Measurements from ENCODE around the gene PORCN.
A peak's percentile ranks its signal among the peaks of the same experiment; 100 is the strongest.
"Not testable (repeated sequence)": the region's sequence is repeated elsewhere in the genome, so short reads cannot be mapped to it uniquely, and the experiment has no call there.

The PORCN gene

GRCh38 chrX:48541140-48541814 is 32.5 kb downstream of the PORCN start:
- DNase-seq (ENCODE audit: low read depth): no peak

- DNase-seq (ENCODE audit: low read depth): no peak
Observed at GRCh38 chrX:48548871-48549270, 40.1 kb downstream of the PORCN start.

- DNase-seq (ENCODE audit: low read depth): not testable (repeated sequence)
Observed at GRCh38 chrX:48555731-48556325, 47.0 kb downstream of the PORCN start.

DNA sequence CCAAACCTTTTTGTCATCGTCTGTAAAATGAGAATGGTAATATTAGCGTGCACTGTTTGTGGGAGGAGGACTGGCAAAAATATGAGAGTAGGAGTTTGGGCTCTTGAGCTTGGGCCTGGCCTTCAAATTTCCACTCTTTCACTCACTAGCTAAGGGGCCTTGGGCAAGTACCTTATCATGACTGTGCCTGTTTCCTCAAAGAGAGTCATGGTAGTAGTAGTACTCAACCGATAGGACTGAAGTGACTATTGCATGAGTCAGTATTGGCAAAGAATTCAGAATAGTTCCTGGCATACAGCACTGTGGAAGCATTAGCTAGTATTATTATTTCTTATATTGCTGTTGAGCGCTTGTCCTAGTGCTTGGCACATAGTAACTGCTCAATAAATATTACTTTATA is 49.5 kb downstream of the PORCN start:
- DNase-seq (ENCODE audit: low read depth): peak; percentile 69

- DNase-seq (ENCODE audit: low read depth): no peak
Observed at GRCh38 chrX:48559636-48560035, 50.8 kb downstream of the PORCN start.

GRCh38 chrX:48560056-48560455 is 51.3 kb downstream of the PORCN start:
- no peak for DNase-seq (ENCODE audit: low read depth)

DNA sequence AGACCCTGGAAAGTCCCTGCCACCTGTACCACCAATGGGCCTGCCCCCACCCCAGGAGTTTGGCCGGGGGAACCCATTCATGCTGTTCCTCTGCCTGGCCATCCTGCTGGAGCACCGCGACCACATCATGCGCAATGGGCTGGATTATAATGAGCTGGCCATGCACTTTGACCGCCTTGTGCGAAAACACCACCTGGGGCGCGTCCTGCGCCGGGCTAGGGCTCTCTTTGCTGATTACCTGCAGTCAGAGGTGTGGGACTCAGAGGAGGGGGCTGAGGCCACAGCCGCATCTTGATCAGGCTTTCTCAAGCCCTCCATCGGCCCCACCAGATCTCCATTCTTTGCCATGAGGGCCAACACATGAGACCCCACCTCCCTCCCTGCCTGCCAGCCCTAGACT is 51.9 kb downstream of the PORCN start:
- no peak for DNase-seq (ENCODE audit: low read depth)

GRCh38 chrX:48569958-48570357 is 61.2 kb downstream of the PORCN start:
- DNase-seq (ENCODE audit: low read depth): peak; percentile 26

All from stromal cell of bone marrow (primary cell).